Astrocyte (in vitro differentiated cells and primary cell): ENCODE measurements around the gene TAF6L.

ENCODE experiments used
- CTCF ChIP-seq: IDR thresholded peaks from 2 replicates; pipeline ENCODE4 v1.5.1; 2011; ENCODE audit warnings: low read depth, mild to moderate bottlenecking, inconsistent platforms, low read length, moderate library complexity; ENCODE audit not compliant: insufficient read depth
- EZH2 ChIP-seq: IDR thresholded peaks from 2 replicates; pipeline ENCODE4 v1.6.1; 2012; ENCODE audit warnings: mild to moderate bottlenecking, low read length, inconsistent platforms; ENCODE audit not compliant: insufficient read depth

- TF ChIP-seq CTCF (no peak), EZH2 (no peak)
Observed at GRCh38 chr11:62724171-62724570, 47.0 kb upstream of the TAF6L start.
